Esophagus squamous epithelium (tissue), 5 donors: ENCODE results near the gene GALNT14. TPM values are rescaled to one million over a fixed set of nuclear protein-coding genes. Genes with fewer than 3 reads are reported as not detected.

Experiments used
- DNase-seq: peaks from one replicate; lab custom pipeline; 2025; lab: John Stamatoyannopoulos, UW
- H3K27ac ChIP-seq, 4 donors: fragments of 200-600 bp; sonication (generic); one replicate each; pipeline ENCODE4 v1.5.1; 2016 to 2019; ENCODE audit warnings: mild to moderate bottlenecking in 1 of 4
- H3K27me3 ChIP-seq, 4 donors: fragments of 200-600 bp; sonication (generic); 1 replicate in 3 of 4; 2 replicates in 1 of 4; pipeline versions ENCODE4 v1.5.1 to v1.6.0; 2017 to 2021; ENCODE audit warnings: antibody characterized with exemption in 1 of 4
- H3K36me3 ChIP-seq, 3 donors: fragments of 200-600 bp; sonication (generic); one replicate each; pipeline ENCODE4 v1.5.1; 2016 to 2019
- H3K4me1 ChIP-seq, 3 donors: fragments of 200-600 bp; sonication (generic); one replicate each; pipeline ENCODE4 v1.5.1; 2017 to 2019
- H3K4me3 ChIP-seq, 4 donors: fragments of 200-600 bp; sonication (generic); 1 replicate in 3 of 4; 2 replicates in 1 of 4; pipeline ENCODE4 v1.5.1; 2016 to 2019; ENCODE audit warnings: mild to moderate bottlenecking in 2 of 4, moderate library complexity in 1 of 4
- H3K9me3 ChIP-seq, 3 donors: fragments of 200-600 bp; sonication (generic); one replicate each; pipeline ENCODE4 v1.5.1; 2016 to 2019
- POLR2A ChIP-seq, 4 donors: fragments of 450-650 bp; IDR thresholded peaks; one replicate each; pipeline ENCODE4 v1.6.1; 2017; ENCODE audit warnings: antibody characterized with exemption in 4 of 4, mild to moderate bottlenecking in 4 of 4, moderate library complexity in 3 of 4
- WGBS, 2 donors: methylation state at CpG; one replicate each; pipeline ENCODE4 v1.1.5; 2018; 5-methylcytosine and 5-hydroxymethylcytosine counted together
- intact Hi-C: fragments of 100-400 bp; cut with DNase I; formaldehyde crosslinking; loops from one replicate; pipeline ENCODE4 v1.15.0; 2022
- total RNA-seq, 4 donors: library from RNA; depleted of rRNA; stranded (reverse); fragments of >200 nt; gene quantifications; one replicate each; pipeline ENCODE4 v1.1.0, GENCODE V29; 2016
- TF ChIP-seq, protein P1 (sequence below), 6 experiments: fragments of 450-650 bp in 4 of 6; fragments of 200-600 bp in 2 of 6; sonication (generic) in 2 of 6; IDR thresholded peaks; one replicate each; pipeline ENCODE4 v1.5.1; 2016 to 2019; ENCODE audit warnings: antibody characterized with exemption in 6 of 6, mild to moderate bottlenecking in 4 of 6, moderate library complexity in 4 of 6
- donor health status: DM: yes; HTN: yes; CAD: no.

The GALNT14 gene
- total RNA-seq, 4 donors from 2014 or later: 18.6 to 29.0 (median 21.3) TPM

DNA sequence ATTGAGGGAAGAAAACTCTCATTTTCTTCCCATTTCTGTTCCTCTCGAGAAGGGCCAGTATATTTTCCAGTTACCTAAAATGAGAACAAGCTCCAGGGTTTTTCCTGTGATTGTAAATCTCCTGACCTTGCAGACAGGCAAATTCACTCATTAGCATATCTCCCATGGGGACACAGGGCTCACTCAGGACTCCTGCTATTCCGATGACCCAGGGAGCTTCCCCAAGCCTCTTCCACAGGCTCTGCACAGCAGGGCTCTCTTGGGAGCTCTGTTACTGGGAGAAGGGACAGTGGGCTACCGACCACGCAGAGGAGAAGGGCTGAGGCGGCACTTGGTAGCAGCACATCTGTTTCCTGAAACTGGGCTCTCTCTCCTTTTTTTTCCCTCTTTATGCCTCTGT is 195.8 kb downstream of the GALNT14 start:
- TF ChIP-seq, protein P1, sequence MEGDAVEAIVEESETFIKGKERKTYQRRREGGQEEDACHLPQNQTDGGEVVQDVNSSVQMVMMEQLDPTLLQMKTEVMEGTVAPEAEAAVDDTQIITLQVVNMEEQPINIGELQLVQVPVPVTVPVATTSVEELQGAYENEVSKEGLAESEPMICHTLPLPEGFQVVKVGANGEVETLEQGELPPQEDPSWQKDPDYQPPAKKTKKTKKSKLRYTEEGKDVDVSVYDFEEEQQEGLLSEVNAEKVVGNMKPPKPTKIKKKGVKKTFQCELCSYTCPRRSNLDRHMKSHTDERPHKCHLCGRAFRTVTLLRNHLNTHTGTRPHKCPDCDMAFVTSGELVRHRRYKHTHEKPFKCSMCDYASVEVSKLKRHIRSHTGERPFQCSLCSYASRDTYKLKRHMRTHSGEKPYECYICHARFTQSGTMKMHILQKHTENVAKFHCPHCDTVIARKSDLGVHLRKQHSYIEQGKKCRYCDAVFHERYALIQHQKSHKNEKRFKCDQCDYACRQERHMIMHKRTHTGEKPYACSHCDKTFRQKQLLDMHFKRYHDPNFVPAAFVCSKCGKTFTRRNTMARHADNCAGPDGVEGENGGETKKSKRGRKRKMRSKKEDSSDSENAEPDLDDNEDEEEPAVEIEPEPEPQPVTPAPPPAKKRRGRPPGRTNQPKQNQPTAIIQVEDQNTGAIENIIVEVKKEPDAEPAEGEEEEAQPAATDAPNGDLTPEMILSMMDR (IDR thresholded peaks at IDR 0.05): no peak
- no peak for TF ChIP-seq POLR2A (IDR thresholded peaks at IDR 0.05)
- 59 to 81% methylated on average over 5 of the region's 5 CpGs for WGBS, 2 donors
- no peaks in the 10 kb centered on the region for H3K4me1 ChIP-seq
- H3K9me3 ChIP-seq: no peaks in the 10 kb centered on the region
- no peaks in the 10 kb centered on the region for H3K27me3 ChIP-seq
- intact Hi-C loops: no loop called here
- DNase-seq: no peak
- no peak overlapping the region for H3K4me3 ChIP-seq
- no peak overlapping the region for H3K27ac ChIP-seq
- peaks cover 0 to 7% (median 0%) of the 10 kb centered on the region in 3 donors for H3K36me3 ChIP-seq

DNA sequence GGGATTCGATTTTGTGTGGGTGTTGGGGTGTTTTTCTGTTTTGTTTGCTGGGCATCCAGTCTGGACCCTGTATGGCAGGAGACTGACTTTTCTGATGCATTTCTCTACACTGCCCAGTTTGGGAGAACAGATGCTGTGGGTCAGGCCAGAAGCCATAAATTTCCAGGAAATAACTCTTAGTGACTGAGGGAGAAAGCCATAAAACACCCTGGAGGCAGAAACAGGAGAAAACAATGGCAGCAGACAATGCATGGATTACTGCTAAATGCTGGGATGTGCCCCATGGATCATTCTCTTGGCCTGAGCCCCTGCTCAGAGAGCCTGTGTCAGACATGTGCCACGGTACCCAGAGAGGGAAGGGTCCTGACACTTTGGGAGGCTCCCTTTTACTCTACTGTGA is 197.4 kb downstream of the GALNT14 start:
- Histone ChIP-seq H3K4me3 (no peak overlapping the region), H3K4me1 (no peaks in the 10 kb centered on the region), H3K36me3 (peaks cover 0 to 7% (median 0%) of the 10 kb centered on the region in 3 donors), H3K9me3 (no peaks in the 10 kb centered on the region), H3K27ac (no peak overlapping the region), H3K27me3 (no peaks in the 10 kb centered on the region)
- DNase-seq: no peak
- intact Hi-C loops: no loop called here
- TF ChIP-seq, protein P1 (IDR thresholded peaks at IDR 0.05): no peak
- TF ChIP-seq POLR2A (IDR thresholded peaks at IDR 0.05): no peak
- WGBS, 2 donors: 50 to 63% methylated on average over 1 to 2 of the region's 2 CpGs

DNA sequence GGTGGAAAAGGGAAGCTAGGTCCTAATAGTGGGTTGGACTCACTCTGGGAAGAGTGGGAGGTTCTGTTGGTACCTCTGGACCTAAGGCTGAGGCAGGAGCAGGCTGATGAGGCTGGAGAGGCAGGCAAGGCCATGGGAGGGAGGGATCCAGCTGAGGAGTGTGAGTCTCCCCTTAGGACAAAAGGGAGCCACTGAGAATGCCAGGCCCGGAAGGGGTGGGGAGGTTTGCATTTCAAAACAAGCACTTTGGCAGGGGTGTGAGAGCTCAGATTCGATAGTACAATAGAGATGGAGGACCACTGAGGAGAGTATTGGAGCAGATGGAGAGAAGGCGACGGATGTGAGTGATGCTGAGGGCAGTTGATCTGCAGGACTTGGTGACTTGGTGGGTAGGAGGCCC is 198.9 kb downstream of the GALNT14 start:
- intact Hi-C loops: no loop called here
- no peak overlapping the region for H3K4me3 ChIP-seq
- no peak for DNase-seq

DNA sequence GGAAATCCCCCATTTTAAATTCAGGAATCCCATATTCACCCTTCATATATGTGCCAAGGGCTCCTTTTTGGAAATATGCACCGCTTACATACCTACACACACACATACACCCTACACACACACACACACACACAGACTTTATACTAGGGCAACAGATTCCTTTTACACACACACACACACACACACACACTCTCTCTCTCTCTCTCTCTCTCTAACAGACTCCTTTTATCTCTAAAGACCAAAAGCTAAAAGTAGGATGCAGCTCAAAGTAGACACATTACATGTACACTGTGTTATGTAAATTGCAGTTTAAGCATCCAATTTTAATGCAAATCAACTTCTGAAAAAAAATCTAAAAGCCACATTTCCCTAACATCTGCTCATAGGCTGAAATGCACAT is 200.0 kb downstream of the GALNT14 start:
- Histone ChIP-seq H3K27me3 (no peaks in the 10 kb centered on the region), H3K27ac (no peak overlapping the region), H3K9me3 (no peaks in the 10 kb centered on the region), H3K4me1 (no peaks in the 10 kb centered on the region), H3K4me3 (no peak overlapping the region), H3K36me3 (no peaks in the 10 kb centered on the region)
- no peak for TF ChIP-seq POLR2A (IDR thresholded peaks at IDR 0.05)
- TF ChIP-seq, protein P1 (IDR thresholded peaks at IDR 0.05): no peak
- whole genome bisulfite sequencing, 2 donors: 81 to 94% methylated on average over 1 of the region's 1 CpG
- intact Hi-C loops: no loop called here
- DNase-seq: no peak

More for the DNA sequence above, 198.9 kb downstream of the GALNT14 start:
- WGBS, 2 donors: 78 to 88% methylated on average over 4 of the region's 4 CpGs
- Histone ChIP-seq H3K9me3 (no peaks in the 10 kb centered on the region), H3K4me1 (no peaks in the 10 kb centered on the region), H3K27me3 (no peaks in the 10 kb centered on the region), H3K36me3 (peaks cover 0 to 2% (median 0%) of the 10 kb centered on the region in 3 donors), H3K27ac (no peak overlapping the region)
- TF ChIP-seq, protein P1 (IDR thresholded peaks at IDR 0.05): no peak
- no peak for TF ChIP-seq POLR2A (IDR thresholded peaks at IDR 0.05)

DNA sequence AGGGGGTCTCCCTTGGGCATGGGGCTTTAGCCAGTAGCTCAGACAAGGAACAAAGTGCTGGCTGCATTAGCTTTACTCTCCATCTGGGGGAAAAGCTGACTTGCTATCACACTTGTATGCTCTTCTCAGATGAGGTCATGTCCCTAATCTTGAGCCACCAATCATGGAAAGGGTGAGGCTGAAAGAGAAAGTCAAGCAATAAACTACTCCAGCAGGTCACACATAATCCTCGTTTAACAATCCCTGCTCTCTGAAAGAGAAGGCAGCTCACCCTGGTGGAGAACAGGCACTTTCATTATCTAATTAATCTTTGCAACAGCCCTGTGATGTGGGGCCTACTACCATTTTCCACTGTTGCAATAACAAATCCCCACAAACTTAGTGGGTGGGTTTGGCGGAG is 201.3 kb downstream of the GALNT14 start:
- TF ChIP-seq, protein P1 (IDR thresholded peaks at IDR 0.05): no peak
- TF ChIP-seq POLR2A (IDR thresholded peaks at IDR 0.05): no peak
- intact Hi-C loops: no loop called here
- Histone ChIP-seq H3K9me3 (no peaks in the 10 kb centered on the region), H3K36me3 (no peaks in the 10 kb centered on the region), H3K4me1 (no peaks in the 10 kb centered on the region), H3K27me3 (no peaks in the 10 kb centered on the region), H3K4me3 (no peak overlapping the region), H3K27ac (no peak overlapping the region)
- WGBS, 2 donors: 83% methylated on average over 2 of the region's 2 CpGs
- no peak for DNase-seq
